Measurements from ENCODE around the gene RNF227.
"Not testable (repeated sequence)": the region's sequence is repeated elsewhere in the genome, so short reads cannot be mapped to it uniquely, and the experiment has no call there.

The RNF227 gene

GRCh38 chr17:7915611-7916384 is at the start of gene RNF227:
Gene RNF227, minus strand, starts transcription at chr17:7916289. Its CDS starts 94 bp downstream, at chr17:7916195.
- peak; percentile 66 for DNase-seq

DNA sequence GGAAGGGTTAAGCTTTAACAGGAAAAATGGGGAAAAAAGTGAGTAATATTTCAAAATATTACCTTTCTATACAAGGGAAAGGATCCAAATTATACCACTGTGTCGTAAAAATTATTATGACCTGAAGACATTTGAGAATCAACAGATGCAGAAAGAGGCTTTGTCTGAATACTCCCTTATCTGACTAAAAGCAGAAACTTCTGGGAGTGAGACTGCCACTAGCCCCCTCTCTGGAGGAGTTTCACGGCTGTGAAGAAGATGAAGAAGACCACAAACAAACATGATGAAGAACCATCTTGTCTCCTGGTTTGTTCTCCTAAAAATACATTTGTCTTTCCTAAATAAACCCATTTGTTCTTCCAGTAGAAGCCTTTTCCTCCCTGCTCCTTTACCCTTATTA is 45.3 kb upstream of the RNF227 start:
- DNase-seq: no peak

- no peak for DNase-seq
Measured at GRCh38 chr17:7959503-7960253, 43.6 kb upstream of the RNF227 start.

DNA sequence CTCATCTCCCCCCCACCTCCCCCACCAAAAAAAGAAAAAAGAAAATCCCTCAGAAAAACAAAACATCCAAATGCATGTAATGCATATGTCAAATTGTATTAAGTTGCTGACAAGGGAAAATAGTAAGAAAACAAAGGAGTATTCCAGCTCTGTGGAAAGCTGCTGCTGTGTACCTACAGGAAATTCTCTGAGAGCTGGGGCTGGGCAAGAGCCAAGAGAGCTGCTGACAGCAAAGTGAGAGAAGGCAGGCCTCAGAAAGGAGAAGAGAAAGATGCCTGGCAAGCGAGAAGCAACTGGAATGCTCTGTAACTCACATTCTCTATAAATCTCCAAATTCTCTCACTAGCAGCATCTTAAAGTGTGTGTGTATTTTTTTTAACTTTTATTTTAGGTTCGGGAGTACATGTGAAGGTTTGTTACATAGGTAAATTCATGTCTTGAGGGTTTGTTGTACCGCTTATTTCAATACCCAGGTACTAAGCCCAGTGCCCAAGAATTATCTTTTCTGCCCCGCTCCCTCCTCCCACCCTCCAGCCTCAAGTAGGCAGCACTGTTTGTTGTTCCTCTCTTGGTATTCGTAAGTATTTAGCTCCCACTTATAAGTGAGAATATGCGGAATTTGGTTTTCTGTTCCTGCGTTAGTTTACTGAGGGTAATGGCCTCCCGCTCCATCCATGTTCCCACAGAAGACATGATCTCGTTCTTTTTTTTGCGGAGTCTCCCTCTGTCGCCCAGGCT is 40.3 kb upstream of the RNF227 start:
- DNase-seq: no peak

GRCh38 chr17:7955414-7956227 is 39.5 kb upstream of the RNF227 start:
- DNase-seq: no peak

GRCh38 chr17:7953266-7953665 is 37.2 kb upstream of the RNF227 start:
- DNase-seq: not testable (repeated sequence)

DNA sequence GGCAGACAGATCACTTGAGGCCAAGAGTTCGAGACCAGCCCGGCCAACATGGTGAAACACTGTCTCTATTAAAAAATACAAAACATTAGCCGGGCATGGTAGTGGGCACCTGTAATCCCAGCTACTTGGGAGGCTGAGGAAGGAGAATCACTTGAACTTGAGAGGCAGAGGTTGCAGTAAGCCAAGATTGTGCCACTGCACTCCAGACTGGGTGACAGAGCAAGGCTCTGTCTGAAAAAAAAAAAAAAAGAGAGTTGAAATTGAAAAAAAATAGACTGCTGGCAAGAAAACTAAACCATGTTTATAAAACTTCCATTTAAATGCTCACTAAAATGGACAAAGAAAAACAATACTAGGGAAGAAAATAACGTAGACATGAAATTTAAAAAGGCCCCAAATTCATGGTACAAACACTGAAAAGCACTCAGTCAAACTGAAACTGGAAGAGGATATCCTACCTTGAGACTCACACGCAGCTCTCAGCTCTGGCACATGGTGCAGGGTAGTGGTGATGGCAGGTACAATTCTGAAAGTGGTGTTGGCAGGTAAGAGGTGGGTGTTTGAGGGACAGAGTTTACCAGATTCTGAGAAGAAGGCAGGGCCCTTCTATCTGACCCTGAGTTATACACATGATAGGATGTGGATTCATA is 35.2 kb upstream of the RNF227 start:
- no peak for DNase-seq

DNA sequence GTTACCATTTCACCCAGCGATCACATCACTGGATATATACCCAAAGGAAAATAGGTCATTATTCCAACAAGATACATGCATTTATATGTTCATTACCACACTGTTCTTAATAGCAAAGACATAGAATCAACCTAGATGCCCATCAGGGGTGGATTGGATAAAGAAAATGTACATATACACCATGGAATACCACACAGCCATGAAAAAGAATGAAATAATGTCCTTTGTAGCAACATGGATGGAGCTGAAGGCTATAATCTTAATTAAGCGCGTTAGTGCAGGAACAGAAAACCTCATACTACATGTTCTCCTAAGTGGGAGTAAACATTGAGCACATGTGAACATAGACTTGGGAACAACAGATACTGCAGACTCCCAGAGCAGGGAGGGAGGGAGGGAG is 34.5 kb upstream of the RNF227 start:
- no peak for DNase-seq

DNA sequence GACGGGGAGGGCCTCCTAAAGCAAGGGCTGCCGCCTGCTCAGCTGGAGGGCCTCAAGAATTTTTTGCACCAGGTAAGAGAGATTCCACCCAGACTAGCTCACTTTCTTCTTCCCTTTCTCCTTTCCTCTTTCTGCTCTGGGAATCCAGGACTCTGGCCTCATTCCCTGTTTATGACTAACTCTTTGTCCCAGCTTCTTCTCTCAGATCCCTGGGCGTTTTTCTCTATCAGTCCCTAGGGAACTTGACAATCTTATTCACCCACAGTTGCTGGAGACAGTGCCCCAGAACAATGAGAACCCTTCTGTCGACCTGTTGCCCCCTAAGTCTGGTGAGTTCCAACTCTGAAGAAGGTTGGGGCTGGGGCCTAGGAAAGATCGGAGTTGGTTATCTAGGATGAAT is 31.6 kb upstream of the RNF227 start:
- DNase-seq: no peak

- no peak for DNase-seq
Measured at GRCh38 chr17:7946441-7946840, 30.4 kb upstream of the RNF227 start.

DNA sequence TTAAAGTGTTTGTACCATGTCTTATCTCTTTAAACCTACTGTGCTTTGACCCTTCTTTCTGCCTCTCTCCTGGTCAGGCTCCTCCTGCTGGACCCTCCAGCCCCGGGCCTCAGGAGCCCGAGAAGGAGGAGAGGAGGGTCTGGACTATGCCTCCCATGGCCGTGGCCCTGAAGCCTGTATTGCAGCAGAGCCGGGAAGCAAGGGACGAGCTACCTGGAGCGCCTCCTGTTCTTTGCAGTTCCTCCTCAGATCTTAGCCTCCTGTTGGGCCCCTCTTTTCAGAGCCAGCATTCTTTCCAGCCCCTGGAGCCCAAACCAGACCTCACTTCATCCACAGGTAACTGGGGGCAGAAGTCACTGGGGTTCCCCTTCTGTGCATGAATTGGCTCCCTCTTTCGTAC is 29.6 kb upstream of the RNF227 start:
- no peak for DNase-seq

DNA sequence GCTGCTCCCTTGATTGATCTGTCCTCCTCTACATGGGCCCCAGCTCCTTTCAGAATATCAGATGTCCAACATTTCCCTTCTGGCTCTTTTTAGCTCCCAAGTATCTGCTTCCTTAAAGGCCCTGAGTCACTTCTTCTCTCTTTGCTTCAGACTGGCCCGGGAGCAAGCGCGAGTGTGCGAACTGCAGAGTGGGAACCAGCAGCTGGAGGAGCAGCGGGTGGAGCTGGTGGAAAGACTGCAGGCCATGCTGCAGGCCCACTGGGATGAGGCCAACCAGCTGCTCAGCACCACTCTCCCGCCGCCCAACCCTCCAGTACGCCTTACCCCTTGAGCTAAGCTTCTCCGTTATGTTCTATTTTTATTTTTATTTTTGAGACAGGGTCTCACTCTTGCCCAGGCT is 28.2 kb upstream of the RNF227 start:
- DNase-seq: no peak

- DNase-seq: no peak
Measured at GRCh38 chr17:7943291-7943690, 27.2 kb upstream of the RNF227 start.

- DNase-seq: no peak
Measured at GRCh38 chr17:7940743-7941142, 24.7 kb upstream of the RNF227 start.

- no peak for DNase-seq
Measured at GRCh38 chr17:7940034-7940433, 23.9 kb upstream of the RNF227 start.

- no peak for DNase-seq
Measured at GRCh38 chr17:7935859-7936258, 19.8 kb upstream of the RNF227 start.

DNA sequence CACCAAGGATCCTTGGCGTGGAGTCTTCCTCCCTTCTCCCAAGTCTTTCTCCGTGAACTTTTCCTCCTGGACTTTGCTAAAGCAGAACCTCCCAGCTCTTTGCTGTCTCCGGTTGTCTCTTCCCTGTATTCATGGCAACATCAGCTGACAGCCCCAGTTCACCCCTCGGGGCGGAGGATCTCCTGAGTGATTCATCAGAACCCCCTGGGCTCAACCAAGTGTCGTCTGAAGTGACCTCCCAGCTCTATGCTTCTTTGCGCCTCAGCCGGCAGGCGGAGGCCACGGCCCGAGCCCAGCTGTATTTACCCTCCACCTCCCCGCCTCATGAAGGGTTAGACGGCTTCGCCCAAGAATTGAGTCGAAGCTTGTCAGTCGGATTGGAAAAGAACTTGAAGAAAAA is 16.9 kb upstream of the RNF227 start:
- DNase-seq: no peak

GRCh38 chr17:7932483-7932891 is 16.4 kb upstream of the RNF227 start:
- no peak for DNase-seq

- DNase-seq: peak; percentile 99
Measured at GRCh38 chr17:7931709-7932482, 15.8 kb upstream of the RNF227 start, which contains the start of the genes CNTROB and TRAPPC1. Gene CNTROB, plus strand, starts transcription at chr17:7932206. Its CDS starts 874 bp downstream, at chr17:7933080. Gene TRAPPC1, minus strand, starts transcription at chr17:7931946. Its CDS starts 117 bp downstream, at chr17:7931829.

- no peak for DNase-seq
Measured at GRCh38 chr17:7930841-7931631, 14.9 kb upstream of the RNF227 start.
